MM.1S (cell line): ENCODE measurements around the gene RGMA.

ENCODE experiments used
- EZH2 ChIP-seq: fragments of 300-600 bp; sonication (generic); optimal IDR thresholded peaks from 2 replicates; pipeline ENCODE3; 2017; ENCODE audit warnings: low read depth, mild to moderate bottlenecking, antibody characterized with exemption, low read length, mixed read lengths
- EZH2phosphoT487 ChIP-seq: fragments of 300-600 bp; sonication (generic); IDR thresholded peaks from 2 replicates; pipeline ENCODE4 v1.6.1; 2018; ENCODE audit warnings: antibody characterized with exemption, low read length
- TF ChIP-seq, protein P1 (sequence below): fragments of 300-600 bp; sonication (generic); IDR thresholded peaks from 2 replicates; pipeline ENCODE4 v1.5.1; 2016; ENCODE audit warnings: antibody characterized with exemption, low read length, mixed read lengths

DNA sequence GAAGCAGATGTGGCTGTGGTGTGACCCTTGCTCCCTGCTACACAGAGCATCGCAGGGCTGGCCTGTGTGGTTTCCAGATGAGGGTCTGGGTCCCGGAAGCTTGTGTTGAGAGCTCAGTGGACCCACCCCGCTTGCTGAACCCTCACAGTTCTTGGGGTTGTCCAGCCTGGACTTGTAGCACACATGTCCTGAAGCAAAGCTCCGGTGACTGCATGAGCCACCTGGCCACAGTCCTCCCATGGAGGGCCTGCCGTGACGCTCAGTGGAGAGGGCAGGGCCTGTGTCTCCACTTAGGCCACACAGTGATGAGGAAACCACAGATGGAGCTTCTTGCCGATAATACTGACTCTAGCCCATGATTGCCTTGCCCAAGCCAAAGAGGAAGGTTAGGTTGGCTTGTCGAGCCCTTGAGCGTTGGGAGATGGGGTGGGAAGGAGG, 62.6 kb downstream of the RGMA start:
- TF ChIP-seq, protein P1, sequence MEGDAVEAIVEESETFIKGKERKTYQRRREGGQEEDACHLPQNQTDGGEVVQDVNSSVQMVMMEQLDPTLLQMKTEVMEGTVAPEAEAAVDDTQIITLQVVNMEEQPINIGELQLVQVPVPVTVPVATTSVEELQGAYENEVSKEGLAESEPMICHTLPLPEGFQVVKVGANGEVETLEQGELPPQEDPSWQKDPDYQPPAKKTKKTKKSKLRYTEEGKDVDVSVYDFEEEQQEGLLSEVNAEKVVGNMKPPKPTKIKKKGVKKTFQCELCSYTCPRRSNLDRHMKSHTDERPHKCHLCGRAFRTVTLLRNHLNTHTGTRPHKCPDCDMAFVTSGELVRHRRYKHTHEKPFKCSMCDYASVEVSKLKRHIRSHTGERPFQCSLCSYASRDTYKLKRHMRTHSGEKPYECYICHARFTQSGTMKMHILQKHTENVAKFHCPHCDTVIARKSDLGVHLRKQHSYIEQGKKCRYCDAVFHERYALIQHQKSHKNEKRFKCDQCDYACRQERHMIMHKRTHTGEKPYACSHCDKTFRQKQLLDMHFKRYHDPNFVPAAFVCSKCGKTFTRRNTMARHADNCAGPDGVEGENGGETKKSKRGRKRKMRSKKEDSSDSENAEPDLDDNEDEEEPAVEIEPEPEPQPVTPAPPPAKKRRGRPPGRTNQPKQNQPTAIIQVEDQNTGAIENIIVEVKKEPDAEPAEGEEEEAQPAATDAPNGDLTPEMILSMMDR = no peak
- TF ChIP-seq EZH2 (no peak), EZH2phosphoT487 (no peak)
